A673 (cell line): Measurements from ENCODE around the gene TRIM40. TPM values are rescaled to one million over a fixed set of nuclear protein-coding genes. Genes with fewer than 3 reads are reported as not detected.

Source experiments
- BruUV-seq: library from RNA; stranded (reverse); fragments of 400-500 nt; replicated peaks from 2 replicates; lab custom pipeline; 2021; lab: Mats Ljungman, UMichigan
- CTCF ChIA-PET: fragments of 300-600 bp; sonication (Branson Sonifier 250); formaldehyde crosslinking; loops from one replicate; lab custom pipeline; 2022; ENCODE audit warnings: antibody characterized with exemption; lab: Charles Lee
- POLR2A ChIA-PET: fragments of 300-600 bp; sonication (Branson Sonifier 250); formaldehyde crosslinking; loops from one replicate; lab custom pipeline; 2022; ENCODE audit warnings: antibody characterized with exemption; ENCODE audit not compliant: low non-redundant PET; lab: Charles Lee
- DNase-seq: peaks from one replicate; pipeline ENCODE4 v3.0.0-alpha.2; 2015; ENCODE audit warnings: low spot score
- H3K27ac ChIP-seq: fragments of 200-600 bp; sonication (generic); 2 replicates; pipeline ENCODE4 v1.5.1; 2016; ENCODE audit warnings: mixed run types, low read depth, mild to moderate bottlenecking, mixed read lengths, antibody characterized with exemption, low read length; ENCODE audit not compliant: poor library complexity, severe bottlenecking
- H3K27me3 ChIP-seq: fragments of 200-600 bp; sonication (generic); replicated peaks from 2 replicates; pipeline ENCODE4 v1.6.1; 2017; ENCODE audit warnings: mixed run types, low read depth, mild to moderate bottlenecking, mixed read lengths, antibody characterized with exemption, low read length; ENCODE audit not compliant: insufficient read depth, poor library complexity
- H3K36me3 ChIP-seq: fragments of 200-600 bp; sonication (generic); 2 replicates; pipeline ENCODE4 v1.6.1; 2016; ENCODE audit warnings: mixed run types, mild to moderate bottlenecking, mixed read lengths, antibody characterized with exemption, low read length; ENCODE audit not compliant: insufficient read depth, poor library complexity, severe bottlenecking
- H3K4me1 ChIP-seq: fragments of 200-600 bp; sonication (generic); 2 replicates; pipeline ENCODE4 v1.6.1; 2017; ENCODE audit warnings: mixed run types, mild to moderate bottlenecking, mixed read lengths, antibody characterized with exemption, low read length; ENCODE audit not compliant: insufficient read depth, poor library complexity, severe bottlenecking
- H3K4me3 ChIP-seq: fragments of 200-600 bp; sonication (generic); 2 replicates; pipeline ENCODE4 v1.5.1; 2016; ENCODE audit warnings: low read depth, mixed run types, mild to moderate bottlenecking, mixed read lengths, low read length; ENCODE audit not compliant: poor library complexity, severe bottlenecking
- H3K9me3 ChIP-seq: fragments of 200-600 bp; sonication (generic); 2 replicates; pipeline ENCODE4 v1.6.1; 2016; ENCODE audit warnings: mixed run types, low read depth, mild to moderate bottlenecking, mixed read lengths, antibody characterized with exemption, low read length; ENCODE audit not compliant: poor library complexity, severe bottlenecking
- CTCF ChIP-seq: fragments of 300-800, 200-600 bp; sonication (generic); conservative IDR thresholded peaks from 2 replicates; pipeline ENCODE4 v1.5.1; 2017; ENCODE audit warnings: low read depth, mild to moderate bottlenecking, antibody characterized with exemption, low read length, moderate library complexity, mixed read lengths
- EZH2 ChIP-seq: fragments of 200-600 bp; sonication (generic); IDR thresholded peaks from 2 replicates; pipeline ENCODE4 v1.6.1; 2017; ENCODE audit warnings: borderline replicate concordance, low read depth, mild to moderate bottlenecking, mixed read lengths, antibody characterized with exemption, low read length; ENCODE audit not compliant: poor library complexity, severe bottlenecking
- intact Hi-C: fragments of 100-400 bp; cut with micrococcal nuclease; formaldehyde crosslinking; loops from one replicate; pipeline ENCODE4 v1.10.0; 2022; ENCODE audit not compliant: unreplicated experiment
- total RNA-seq: library from RNA; stranded (reverse); gene quantifications from 2 replicates; pipeline ENCODE4 v1.2.3, GENCODE V29; 2021

Gene TRIM40
- total RNA-seq, 1 experiment from 2014 or later = not detected

- Histone ChIP-seq H3K27ac (no peak overlapping the region), H3K9me3 (no peaks in the 10 kb centered on the region), H3K27me3 (peaks cover under 1% of the 10 kb centered on the region), H3K36me3 (no peaks in the 10 kb centered on the region), H3K4me1 (peaks cover 3% of the 10 kb centered on the region), H3K4me3 (no peak overlapping the region)
- intact Hi-C loops = no loop called here
- CTCF ChIA-PET = no interaction called here
- POLR2A ChIA-PET = no interaction called here
- TF ChIP-seq EZH2 = no peak
- TF ChIP-seq CTCF = no peak
- DNase-seq = no peak
- no TSS peak for BruUV-seq
Measured at GRCh38 chr6:30149858-30150550, 14.1 kb downstream of the TRIM40 start.

- no TSS peak for BruUV-seq
- no peak for DNase-seq
- Histone ChIP-seq H3K27me3 (no peaks in the 10 kb centered on the region), H3K4me1 (peaks cover 11% of the 10 kb centered on the region), H3K27ac (no peak overlapping the region), H3K9me3 (no peaks in the 10 kb centered on the region), H3K36me3 (no peaks in the 10 kb centered on the region), H3K4me3 (no peak overlapping the region)
- CTCF ChIA-PET = interaction anchor here (0.6 kb wide), 1 partner anchor 18 kb away, joined by 3 read pairs; no protein-coding TSS in a partner anchor
- POLR2A ChIA-PET = no interaction called here
- TF ChIP-seq EZH2 (no peak), CTCF (no peak)
- intact Hi-C loops = no loop called here
Measured at GRCh38 chr6:30150671-30151395, 14.9 kb downstream of the TRIM40 start.

GRCh38 chr6:30151580-30151979 is 15.6 kb downstream of the TRIM40 start:
- Histone ChIP-seq H3K4me1 (peaks cover 16% of the 10 kb centered on the region), H3K27ac (no peak overlapping the region), H3K36me3 (no peaks in the 10 kb centered on the region), H3K27me3 (no peaks in the 10 kb centered on the region), H3K9me3 (no peaks in the 10 kb centered on the region), H3K4me3 (no peak overlapping the region)
- no TSS peak for BruUV-seq
- POLR2A ChIA-PET = no interaction called here
- no peak for TF ChIP-seq CTCF
- no peak for TF ChIP-seq EZH2
- CTCF ChIA-PET = interaction anchor here (0.6 kb wide), 1 partner anchor 19 kb away, joined by 3 read pairs; no protein-coding TSS in a partner anchor
- intact Hi-C loops = no loop called here
- DNase-seq = no peak
